GM23338 (cell line): Measurements from ENCODE around the gene HAP1. TPM values are rescaled to one million over a fixed set of nuclear protein-coding genes. Genes with fewer than 3 reads are reported as not detected.
A peak's percentile ranks its signal among the peaks of the same experiment; 100 is the strongest.

Source experiments
- ATAC-seq: fragments of 200-7000 bp; cut with Tn5 transposase; 3 replicates; pipeline ENCODE4 v1.9.1; 2020
- DNase-seq: peaks from one replicate; pipeline ENCODE4 v3.0.0-alpha.2; 2015; ENCODE audit warnings: low spot score
- H2AFZ ChIP-seq: fragments of 200-600 bp; sonication (generic); 2 replicates; pipeline ENCODE4 v1.8.0; 2016; ENCODE audit warnings: antibody characterized with exemption, mild to moderate bottlenecking, moderate library complexity
- H3F3A ChIP-seq: fragments of 200-600 bp; sonication (generic); replicated peaks from 2 replicates; pipeline ENCODE4 v1.8.0; 2017; ENCODE audit warnings: antibody characterized with exemption, mixed run types, low read depth
- H3K27ac ChIP-seq: fragments of 200-600 bp; sonication (generic); 2 replicates; pipeline ENCODE4 v1.6.1; 2016; ENCODE audit warnings: low read depth
- H3K27me3 ChIP-seq: fragments of 200-600 bp; sonication (generic); 2 replicates; pipeline ENCODE4 v1.8.0; 2016; ENCODE audit warnings: mild to moderate bottlenecking, mixed run types, moderate library complexity; ENCODE audit not compliant: insufficient read depth
- H3K36me3 ChIP-seq: fragments of 200-600 bp; sonication (generic); 2 replicates; pipeline ENCODE4 v1.8.0; 2016; ENCODE audit warnings: mild to moderate bottlenecking; ENCODE audit not compliant: insufficient read depth
- H3K4me1 ChIP-seq: fragments of 200-600 bp; sonication (generic); 2 replicates; pipeline ENCODE4 v1.8.0; 2016; ENCODE audit warnings: mild to moderate bottlenecking, moderate library complexity; ENCODE audit not compliant: insufficient read depth
- H3K4me2 ChIP-seq: fragments of 200-600 bp; sonication (generic); 2 replicates; pipeline ENCODE4 v1.7.1; 2017; ENCODE audit warnings: mixed run types
- H3K4me3 ChIP-seq: fragments of 200-600 bp; sonication (generic); 2 replicates; pipeline ENCODE4 v1.6.1; 2016; ENCODE audit warnings: mixed run types
- H3K79me2 ChIP-seq: fragments of 200-600 bp; sonication (generic); replicated peaks from 2 replicates; pipeline ENCODE4 v1.8.0; 2017; ENCODE audit warnings: mild to moderate bottlenecking; ENCODE audit not compliant: insufficient read depth
- H3K9me2 ChIP-seq: fragments of 200-600 bp; sonication (generic); 2 replicates; pipeline ENCODE4 v1.8.0; 2017; ENCODE audit not compliant: insufficient read depth
- H4K20me1 ChIP-seq: fragments of 200-600 bp; sonication (generic); replicated peaks from 2 replicates; pipeline ENCODE4 v1.8.0; 2017; ENCODE audit warnings: mild to moderate bottlenecking; ENCODE audit not compliant: insufficient read depth
- H3K27ac Mint-ChIP-seq: 2 replicates; pipeline ENCODE4 v1.8.0; 2020; ENCODE audit warnings: inconsistent platforms, mild to moderate bottlenecking, moderate library complexity, mixed read lengths
- H3K27me3 Mint-ChIP-seq: 3 replicates; pipeline ENCODE4 v1.8.0; 2022; ENCODE audit warnings: low read depth, mild to moderate bottlenecking, moderate library complexity, mixed read lengths, inconsistent platforms; ENCODE audit not compliant: insufficient read depth, poor library complexity
- H3K36me3 Mint-ChIP-seq: 3 replicates; pipeline ENCODE4 v1.8.0; 2021; ENCODE audit warnings: low read depth, mild to moderate bottlenecking, inconsistent platforms, moderate library complexity, mixed read lengths
- H3K4me1 Mint-ChIP-seq: 3 replicates; pipeline ENCODE4 v1.8.0; 2020; ENCODE audit warnings: mild to moderate bottlenecking, inconsistent platforms, mixed read lengths
- H3K4me3 Mint-ChIP-seq: 3 replicates; pipeline ENCODE4 v1.8.0; 2021; ENCODE audit warnings: moderate library complexity, mild to moderate bottlenecking, inconsistent platforms, mixed read lengths
- H3K9me3 Mint-ChIP-seq: 3 replicates; pipeline ENCODE4 v1.8.0; 2020; ENCODE audit warnings: moderate library complexity, mild to moderate bottlenecking, inconsistent platforms, mixed read lengths
- CREB1 ChIP-seq: fragments of 250-450 bp; sonication (Bioruptor Pico); IDR thresholded peaks from 2 replicates; pipeline ENCODE4 v1.5.0; 2020; ENCODE audit warnings: low read depth, mild to moderate bottlenecking, moderate library complexity
- EZH2phosphoT487 ChIP-seq: fragments of 200-600 bp; sonication (generic); IDR thresholded peaks from one replicate; pipeline ENCODE4 v1.8.1; 2018; ENCODE audit warnings: antibody characterized with exemption; ENCODE audit not compliant: unreplicated experiment
- JUNB ChIP-seq: IDR thresholded peaks from one replicate; pipeline ENCODE4 v1.6.1; 2016; ENCODE audit warnings: antibody characterized with exemption; ENCODE audit not compliant: unreplicated experiment
- NANOG ChIP-seq: IDR thresholded peaks from 2 replicates; pipeline ENCODE4 v1.6.1; 2016; ENCODE audit warnings: antibody characterized with exemption, borderline replicate concordance
- STAT1 ChIP-seq: IDR thresholded peaks from one replicate; pipeline ENCODE4 v1.6.1; 2016; ENCODE audit warnings: antibody characterized with exemption; ENCODE audit not compliant: unreplicated experiment
- ZNF114 ChIP-seq: fragments of 250-450 bp; sonication (Bioruptor Pico); IDR thresholded peaks from 2 replicates; pipeline ENCODE4 v1.5.0; 2020; ENCODE audit warnings: mild to moderate bottlenecking, moderate library complexity
- ZNF331 ChIP-seq: fragments of 250-450 bp; sonication (Bioruptor Pico); IDR thresholded peaks from 2 replicates; pipeline ENCODE4 v1.5.0; 2020; ENCODE audit warnings: low read depth, mild to moderate bottlenecking, moderate library complexity
- polyA plus RNA-seq: library from polyadenylated mRNA; unstranded; fragments of >200 nt; fragmentation: Nextera tagmentation; extraction: Ambion mirVana; gene quantifications from 2 replicates; pipeline ENCODE4 v1.2.1, GENCODE V29; 2016
- total RNA-seq: library from RNA; depleted of rRNA; stranded (reverse); fragments of >200 nt; shearing (Covaris generic); gene quantifications from 2 replicates; pipeline ENCODE4 v1.2.3, GENCODE V29; 2014
- TF ChIP-seq, protein P1 (sequence below), 2 experiments: fragments of 200-600 bp in 1 of 2; sonication (generic) in 1 of 2; conservative IDR thresholded peaks; 2 replicates each; pipeline versions ENCODE4 v1.5.1 to v1.6.1; 2016 to 2017; ENCODE audit warnings: antibody characterized with exemption in 2 of 2, low read depth in 2 of 2, mild to moderate bottlenecking in 2 of 2, moderate library complexity in 1 of 2
- TF ChIP-seq, protein P2 (sequence below): IDR thresholded peaks from 2 replicates; pipeline ENCODE4 v1.6.1; 2016; ENCODE audit warnings: antibody characterized with exemption
- TF ChIP-seq, protein P3 (sequence below): IDR thresholded peaks from one replicate; pipeline ENCODE4 v1.6.1; 2018; ENCODE audit warnings: antibody characterized with exemption; ENCODE audit not compliant: unreplicated experiment

The HAP1 gene
- total and polyA plus RNA-seq, 2 experiments from 2014 or later, result 1.6 to 2.2 TPM

DNA sequence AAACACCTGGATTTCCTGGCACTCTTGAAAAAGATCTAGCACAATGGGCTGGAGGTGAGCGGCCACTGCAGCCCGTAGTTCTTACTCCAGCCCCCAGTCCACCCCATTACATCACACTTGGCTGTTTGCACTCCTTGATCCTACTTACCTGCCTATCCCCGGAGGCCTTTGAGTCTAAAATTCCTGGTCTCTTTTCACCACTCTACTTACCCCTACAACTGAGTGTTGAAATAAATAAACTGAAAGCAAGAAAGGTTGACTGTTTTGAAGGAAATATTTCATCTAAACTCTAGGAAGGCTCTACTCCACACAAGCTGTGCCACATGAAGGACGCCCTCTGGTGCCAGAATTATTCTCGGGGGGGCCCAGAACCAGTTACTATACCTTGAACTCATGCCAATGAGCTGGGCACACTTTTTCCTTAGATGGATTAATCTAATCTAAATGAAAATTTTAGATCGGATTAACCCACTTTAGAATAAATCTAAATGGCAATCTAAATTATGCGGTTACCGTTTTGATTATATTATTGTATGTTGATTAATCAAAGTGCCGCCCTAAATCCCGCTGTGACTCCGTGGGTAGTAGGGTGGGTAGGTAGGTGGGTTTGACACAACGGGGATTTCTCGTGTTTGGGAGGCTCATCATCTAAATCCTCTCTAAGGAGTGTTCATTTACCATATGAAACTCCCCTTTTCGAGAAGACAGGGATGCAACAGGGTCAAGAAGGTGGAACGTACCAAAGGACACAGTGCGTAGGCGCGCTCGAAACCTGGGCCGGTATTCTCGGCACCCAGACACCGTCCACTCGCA, 46.4 kb downstream of the HAP1 start:
- Histone ChIP-seq H2AFZ (peak overlapping the region; percentile 73; the same call in 1 of the 2 replicates), H3K36me3 (peaks cover 32% of the 10 kb centered on the region), H3K4me1 (peaks cover 7% of the 10 kb centered on the region; the same call in 1 of the 2 replicates), H3K9me2 (no peaks in the 10 kb centered on the region), H3K79me2 (peaks cover 15% of the 10 kb centered on the region), H3K4me2 (peak overlapping the region; percentile 80), H3F3A (peaks cover 32% of the 10 kb centered on the region), H3K27me3 (no peaks in the 10 kb centered on the region), H3K27ac (peak overlapping the region; percentile 82), H3K4me3 (peak overlapping the region; percentile 87), H4K20me1 (peaks cover 20% of the 10 kb centered on the region)
- Mint-ChIP-seq H3K27ac (peak overlapping the region; percentile 100), H3K4me1 (peaks cover 25% of the 10 kb centered on the region; the same call in 2 of the 3 replicates), H3K36me3 (peaks cover 39% of the 10 kb centered on the region), H3K27me3 (peaks cover 18% of the 10 kb centered on the region), H3K4me3 (peak overlapping the region; percentile 94), H3K9me3 (peaks cover 9% of the 10 kb centered on the region)
- ATAC-seq, result no peak
- TF ChIP-seq, protein P1, sequence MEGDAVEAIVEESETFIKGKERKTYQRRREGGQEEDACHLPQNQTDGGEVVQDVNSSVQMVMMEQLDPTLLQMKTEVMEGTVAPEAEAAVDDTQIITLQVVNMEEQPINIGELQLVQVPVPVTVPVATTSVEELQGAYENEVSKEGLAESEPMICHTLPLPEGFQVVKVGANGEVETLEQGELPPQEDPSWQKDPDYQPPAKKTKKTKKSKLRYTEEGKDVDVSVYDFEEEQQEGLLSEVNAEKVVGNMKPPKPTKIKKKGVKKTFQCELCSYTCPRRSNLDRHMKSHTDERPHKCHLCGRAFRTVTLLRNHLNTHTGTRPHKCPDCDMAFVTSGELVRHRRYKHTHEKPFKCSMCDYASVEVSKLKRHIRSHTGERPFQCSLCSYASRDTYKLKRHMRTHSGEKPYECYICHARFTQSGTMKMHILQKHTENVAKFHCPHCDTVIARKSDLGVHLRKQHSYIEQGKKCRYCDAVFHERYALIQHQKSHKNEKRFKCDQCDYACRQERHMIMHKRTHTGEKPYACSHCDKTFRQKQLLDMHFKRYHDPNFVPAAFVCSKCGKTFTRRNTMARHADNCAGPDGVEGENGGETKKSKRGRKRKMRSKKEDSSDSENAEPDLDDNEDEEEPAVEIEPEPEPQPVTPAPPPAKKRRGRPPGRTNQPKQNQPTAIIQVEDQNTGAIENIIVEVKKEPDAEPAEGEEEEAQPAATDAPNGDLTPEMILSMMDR (conservative IDR thresholded peaks at IDR 0.05; ENCODE audit: low read depth in 2 of 2), result peak; percentile 47 to 51
- TF ChIP-seq, protein P2, sequence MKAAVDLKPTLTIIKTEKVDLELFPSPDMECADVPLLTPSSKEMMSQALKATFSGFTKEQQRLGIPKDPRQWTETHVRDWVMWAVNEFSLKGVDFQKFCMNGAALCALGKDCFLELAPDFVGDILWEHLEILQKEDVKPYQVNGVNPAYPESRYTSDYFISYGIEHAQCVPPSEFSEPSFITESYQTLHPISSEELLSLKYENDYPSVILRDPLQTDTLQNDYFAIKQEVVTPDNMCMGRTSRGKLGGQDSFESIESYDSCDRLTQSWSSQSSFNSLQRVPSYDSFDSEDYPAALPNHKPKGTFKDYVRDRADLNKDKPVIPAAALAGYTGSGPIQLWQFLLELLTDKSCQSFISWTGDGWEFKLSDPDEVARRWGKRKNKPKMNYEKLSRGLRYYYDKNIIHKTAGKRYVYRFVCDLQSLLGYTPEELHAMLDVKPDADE, result no peak
- DNase-seq, result peak; percentile 46

DNA sequence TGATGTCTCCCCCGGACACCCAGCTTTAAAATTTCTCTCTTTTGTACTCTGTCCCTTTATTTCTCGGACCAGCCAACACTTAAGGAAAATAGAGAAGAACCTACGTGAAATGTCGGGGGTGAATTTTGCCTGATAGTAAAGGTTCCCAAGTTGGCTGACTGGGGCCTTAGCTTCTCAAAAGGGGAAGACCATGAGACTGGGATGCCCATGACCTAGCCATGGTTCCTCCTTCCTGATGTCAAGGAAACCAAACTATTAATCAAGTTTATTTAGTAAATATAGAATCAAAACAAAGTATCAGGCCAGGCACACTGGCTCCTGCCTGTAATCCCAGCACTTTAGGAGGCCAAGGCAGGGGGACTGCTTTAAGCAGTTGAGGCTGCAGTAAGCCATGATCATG, 48.2 kb downstream of the HAP1 start:
- Mint-ChIP-seq H3K27ac (no peak overlapping the region), H3K4me1 (peaks cover 18% of the 10 kb centered on the region; the same call in 2 of the 3 replicates), H3K36me3 (peaks cover 21% of the 10 kb centered on the region), H3K27me3 (peaks cover 21% of the 10 kb centered on the region), H3K9me3 (peaks cover 9% of the 10 kb centered on the region), H3K4me3 (no peak overlapping the region)
- H3K4me1 ChIP-seq, result peaks cover 7% of the 10 kb centered on the region; the same call in 1 of the 2 replicates
- H3K27me3 ChIP-seq, result no peaks in the 10 kb centered on the region
- peaks cover 14% of the 10 kb centered on the region for H4K20me1 ChIP-seq
- no peak overlapping the region for H2AFZ ChIP-seq
- H3K79me2 ChIP-seq, result peaks cover 15% of the 10 kb centered on the region
- no peak overlapping the region for H3K4me3 ChIP-seq
- no peak overlapping the region for H3K4me2 ChIP-seq
- H3K9me2 ChIP-seq, result no peaks in the 10 kb centered on the region
- no peak overlapping the region for H3K27ac ChIP-seq
- H3K36me3 ChIP-seq, result peaks cover 14% of the 10 kb centered on the region
- no peak for ATAC-seq
- H3F3A ChIP-seq, result peaks cover 15% of the 10 kb centered on the region
- DNase-seq, result no peak
- TF ChIP-seq CREB1 (CRISPR knock-in tag) (no peak), NANOG (no peak), JUNB (no peak), ZNF114 (CRISPR knock-in tag) (no peak), STAT1 (no peak), EZH2phosphoT487 (no peak), ZNF331 (CRISPR knock-in tag) (no peak)
- TF ChIP-seq, protein P2, result no peak
- TF ChIP-seq, protein P3, sequence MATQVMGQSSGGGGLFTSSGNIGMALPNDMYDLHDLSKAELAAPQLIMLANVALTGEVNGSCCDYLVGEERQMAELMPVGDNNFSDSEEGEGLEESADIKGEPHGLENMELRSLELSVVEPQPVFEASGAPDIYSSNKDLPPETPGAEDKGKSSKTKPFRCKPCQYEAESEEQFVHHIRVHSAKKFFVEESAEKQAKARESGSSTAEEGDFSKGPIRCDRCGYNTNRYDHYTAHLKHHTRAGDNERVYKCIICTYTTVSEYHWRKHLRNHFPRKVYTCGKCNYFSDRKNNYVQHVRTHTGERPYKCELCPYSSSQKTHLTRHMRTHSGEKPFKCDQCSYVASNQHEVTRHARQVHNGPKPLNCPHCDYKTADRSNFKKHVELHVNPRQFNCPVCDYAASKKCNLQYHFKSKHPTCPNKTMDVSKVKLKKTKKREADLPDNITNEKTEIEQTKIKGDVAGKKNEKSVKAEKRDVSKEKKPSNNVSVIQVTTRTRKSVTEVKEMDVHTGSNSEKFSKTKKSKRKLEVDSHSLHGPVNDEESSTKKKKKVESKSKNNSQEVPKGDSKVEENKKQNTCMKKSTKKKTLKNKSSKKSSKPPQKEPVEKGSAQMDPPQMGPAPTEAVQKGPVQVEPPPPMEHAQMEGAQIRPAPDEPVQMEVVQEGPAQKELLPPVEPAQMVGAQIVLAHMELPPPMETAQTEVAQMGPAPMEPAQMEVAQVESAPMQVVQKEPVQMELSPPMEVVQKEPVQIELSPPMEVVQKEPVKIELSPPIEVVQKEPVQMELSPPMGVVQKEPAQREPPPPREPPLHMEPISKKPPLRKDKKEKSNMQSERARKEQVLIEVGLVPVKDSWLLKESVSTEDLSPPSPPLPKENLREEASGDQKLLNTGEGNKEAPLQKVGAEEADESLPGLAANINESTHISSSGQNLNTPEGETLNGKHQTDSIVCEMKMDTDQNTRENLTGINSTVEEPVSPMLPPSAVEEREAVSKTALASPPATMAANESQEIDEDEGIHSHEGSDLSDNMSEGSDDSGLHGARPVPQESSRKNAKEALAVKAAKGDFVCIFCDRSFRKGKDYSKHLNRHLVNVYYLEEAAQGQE, result no peak
